ENCODE results near the gene ZSCAN10.
"Not testable (repeated sequence)": the region's sequence is repeated elsewhere in the genome, so short reads cannot be mapped to it uniquely, and the experiment has no call there.

Gene ZSCAN10

DNA sequence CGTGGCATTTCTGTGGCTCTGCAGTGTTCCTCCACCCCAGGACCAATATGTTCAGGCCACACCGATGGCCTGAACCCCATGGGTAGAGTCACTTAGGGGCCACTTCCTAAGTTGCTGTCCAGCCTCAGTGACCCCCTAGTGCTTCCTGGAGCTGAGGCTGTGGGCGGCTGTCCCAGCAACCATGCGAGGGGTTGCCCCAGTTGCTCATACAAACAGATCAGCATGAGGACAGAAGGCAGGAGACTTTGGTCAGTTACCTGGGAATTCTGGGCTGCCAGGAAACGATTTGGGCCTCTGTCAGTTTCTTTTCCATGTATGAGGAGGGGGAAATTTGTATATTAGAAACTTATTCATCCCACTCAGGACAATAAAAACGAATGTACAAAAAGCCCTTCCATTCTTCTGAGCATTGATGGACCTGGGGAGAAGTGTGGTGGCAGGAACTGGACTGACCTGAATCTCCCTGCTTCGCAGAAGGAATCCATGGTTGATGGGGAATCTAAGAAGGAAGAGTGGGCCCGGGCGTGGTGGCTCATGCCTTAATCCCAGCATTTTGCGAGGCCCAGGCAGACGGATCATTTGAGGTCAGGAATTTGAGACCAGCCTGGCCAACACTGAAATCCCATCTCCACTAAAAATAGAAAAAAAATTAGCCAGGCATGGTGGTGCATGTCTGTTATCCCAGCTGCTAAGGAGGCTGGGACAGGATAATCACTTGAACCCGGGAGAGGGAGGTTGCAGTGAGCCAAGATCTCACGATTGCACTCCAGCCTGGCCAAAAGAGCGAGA lies 38.6 kb downstream of the ZSCAN10 start:
- no peak overlapping the region for H3K4me3 ChIP-seq (ENCODE audit: low read length)
- TF ChIP-seq ZNF274 (IDR thresholded peaks at IDR 0.05; ENCODE audit: low read depth, low read length) = no peak

DNA sequence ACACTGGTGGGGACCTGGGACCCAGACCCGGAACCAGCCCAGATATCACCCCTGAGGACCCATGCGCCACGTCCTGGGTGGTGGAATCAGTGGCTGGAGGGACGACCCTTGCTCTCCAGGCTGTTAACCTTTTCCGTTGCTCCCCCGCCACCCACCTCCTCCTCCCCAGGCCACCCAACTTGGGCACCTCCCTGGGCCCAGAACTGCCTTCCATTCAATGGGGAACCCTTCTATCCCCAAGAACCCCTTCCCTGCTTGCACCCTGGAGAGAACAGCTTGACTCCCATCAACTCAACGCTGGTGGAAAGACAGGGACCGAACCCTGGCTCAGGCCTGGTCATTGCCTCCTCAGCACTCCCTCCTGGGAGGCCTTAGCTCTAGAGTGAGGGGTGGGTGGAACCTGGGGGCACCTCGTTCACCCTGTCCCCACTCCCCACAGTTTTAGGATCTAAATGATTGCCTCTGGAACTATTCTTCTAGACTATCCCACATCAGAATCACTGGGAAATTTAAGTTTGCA lies 39.3 kb downstream of the ZSCAN10 start:
- H3K4me3 ChIP-seq (ENCODE audit: low read length) = peak overlapping the region; percentile 49; the same call in 1 of the 2 replicates
- no peak for TF ChIP-seq ZNF274 (IDR thresholded peaks at IDR 0.05; ENCODE audit: low read depth, low read length)

DNA sequence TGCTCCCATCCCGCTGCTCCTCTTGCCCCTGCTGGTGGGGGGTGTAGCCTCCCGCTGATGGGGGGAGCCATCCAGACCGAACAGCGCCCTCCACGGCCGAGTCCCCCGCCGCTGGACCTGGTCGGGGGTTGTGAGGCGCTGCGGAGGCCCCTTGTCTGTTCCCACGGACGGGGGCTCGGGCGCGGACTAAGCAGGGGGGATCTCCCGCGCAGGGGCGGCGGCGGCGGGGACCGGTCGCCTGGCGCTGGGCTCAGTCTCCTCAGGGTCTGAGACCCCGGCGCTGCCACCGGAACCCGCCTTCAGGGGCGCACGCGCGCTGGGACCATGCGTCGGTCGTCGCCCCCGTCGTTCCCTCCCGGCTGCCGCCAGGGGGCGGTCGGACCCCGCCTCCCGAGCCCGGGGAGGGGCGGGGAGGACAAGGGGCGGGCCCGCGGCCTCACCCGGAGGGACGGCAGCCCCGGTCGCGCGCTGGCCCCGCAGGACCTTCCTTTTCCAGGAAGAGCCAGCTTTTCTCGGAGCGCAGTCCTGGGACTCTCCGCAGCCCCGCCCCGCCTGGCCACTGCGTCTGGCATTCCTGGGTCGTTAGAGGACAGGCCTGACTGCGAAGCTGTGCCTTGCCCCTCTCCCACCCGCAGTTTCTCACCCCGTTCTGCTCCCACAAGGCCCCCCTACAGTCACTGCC lies 39.9 kb downstream of the ZSCAN10 start:
- H3K4me3 ChIP-seq (ENCODE audit: low read length) = peak overlapping the region; percentile 94
- no peak for TF ChIP-seq ZNF274 (IDR thresholded peaks at IDR 0.05; ENCODE audit: low read depth, low read length)

- no peak for TF ChIP-seq ZNF274 (IDR thresholded peaks at IDR 0.05; ENCODE audit: low read depth, low read length)
- peak overlapping the region; percentile 94 for H3K4me3 ChIP-seq (ENCODE audit: low read length)
These were observed 40.7 kb downstream of the ZSCAN10 start for GRCh38 chr16:3058139-3059030.

GRCh38 chr16:3057181-3058138 lies 41.6 kb downstream of the ZSCAN10 start:
- no peak overlapping the region; the same call in 1 of the 2 replicates for H3K4me3 ChIP-seq (ENCODE audit: low read length)
- TF ChIP-seq ZNF274 (IDR thresholded peaks at IDR 0.05; ENCODE audit: low read depth, low read length) = no peak

DNA sequence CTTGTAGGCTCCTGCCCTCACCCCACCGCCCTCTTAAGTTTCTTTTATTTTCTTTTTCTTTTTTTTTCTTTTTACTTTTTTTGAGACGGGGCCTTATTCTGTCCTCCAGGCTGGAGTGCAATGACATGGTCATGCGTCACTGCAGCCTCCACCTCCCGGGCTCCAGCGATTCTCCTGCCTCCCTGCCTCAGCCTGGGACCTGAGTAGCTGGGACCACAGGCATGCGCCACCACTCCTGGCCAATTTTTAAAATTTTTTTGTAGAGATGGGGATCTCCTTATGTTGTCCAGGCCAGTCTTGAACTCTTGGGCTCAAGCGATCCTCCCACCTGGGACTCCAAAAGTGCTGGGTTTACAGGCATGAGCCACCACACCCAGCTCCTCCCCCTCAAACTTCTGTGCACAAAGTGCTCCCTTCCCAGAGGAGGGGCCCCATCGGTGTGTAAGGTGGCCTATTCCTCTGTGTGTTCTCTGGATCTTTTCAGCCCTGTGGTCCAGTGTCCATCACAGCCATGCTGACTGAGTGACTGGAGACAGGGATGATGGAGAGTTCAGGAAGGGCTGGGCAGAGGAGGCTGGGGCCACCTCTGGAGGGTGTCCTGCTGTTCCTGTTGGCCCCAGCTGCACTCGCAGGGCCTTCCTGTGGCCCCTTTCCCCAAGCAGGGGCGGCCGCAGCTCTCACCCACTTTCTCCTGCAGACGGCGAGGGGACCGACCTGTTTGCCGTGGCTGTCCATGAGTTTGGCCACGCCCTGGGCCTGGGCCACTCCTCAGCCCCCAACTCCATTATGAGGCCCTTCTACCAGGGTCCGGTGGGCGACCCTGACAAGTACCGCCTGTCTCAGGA lies 42.5 kb downstream of the ZSCAN10 start:
- H3K4me3 ChIP-seq (ENCODE audit: low read length) = no peak overlapping the region
- TF ChIP-seq ZNF274 (IDR thresholded peaks at IDR 0.05; ENCODE audit: low read depth, low read length) = no peak

DNA sequence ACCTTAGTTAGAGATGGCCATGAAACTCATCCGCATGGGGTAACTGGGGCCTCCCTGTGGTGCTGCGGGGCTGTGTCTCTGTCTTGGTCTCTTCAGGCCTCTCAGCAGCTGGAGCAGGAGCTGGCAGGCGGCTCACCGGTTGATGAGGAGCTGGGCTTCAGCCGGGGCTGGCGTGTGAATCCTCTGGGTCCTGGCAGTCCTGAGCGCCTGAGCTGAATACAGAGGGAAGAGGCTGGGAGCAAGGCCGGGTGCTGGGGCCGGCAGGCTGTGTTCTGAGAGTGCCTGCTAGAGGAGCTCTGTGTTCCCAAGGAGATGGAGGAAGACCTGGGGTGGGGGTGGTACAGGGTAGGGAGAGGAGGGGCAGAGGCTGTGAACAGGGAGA lies 43.4 kb downstream of the ZSCAN10 start:
- H3K4me3 ChIP-seq (ENCODE audit: low read length) = not testable (repeated sequence)

DNA sequence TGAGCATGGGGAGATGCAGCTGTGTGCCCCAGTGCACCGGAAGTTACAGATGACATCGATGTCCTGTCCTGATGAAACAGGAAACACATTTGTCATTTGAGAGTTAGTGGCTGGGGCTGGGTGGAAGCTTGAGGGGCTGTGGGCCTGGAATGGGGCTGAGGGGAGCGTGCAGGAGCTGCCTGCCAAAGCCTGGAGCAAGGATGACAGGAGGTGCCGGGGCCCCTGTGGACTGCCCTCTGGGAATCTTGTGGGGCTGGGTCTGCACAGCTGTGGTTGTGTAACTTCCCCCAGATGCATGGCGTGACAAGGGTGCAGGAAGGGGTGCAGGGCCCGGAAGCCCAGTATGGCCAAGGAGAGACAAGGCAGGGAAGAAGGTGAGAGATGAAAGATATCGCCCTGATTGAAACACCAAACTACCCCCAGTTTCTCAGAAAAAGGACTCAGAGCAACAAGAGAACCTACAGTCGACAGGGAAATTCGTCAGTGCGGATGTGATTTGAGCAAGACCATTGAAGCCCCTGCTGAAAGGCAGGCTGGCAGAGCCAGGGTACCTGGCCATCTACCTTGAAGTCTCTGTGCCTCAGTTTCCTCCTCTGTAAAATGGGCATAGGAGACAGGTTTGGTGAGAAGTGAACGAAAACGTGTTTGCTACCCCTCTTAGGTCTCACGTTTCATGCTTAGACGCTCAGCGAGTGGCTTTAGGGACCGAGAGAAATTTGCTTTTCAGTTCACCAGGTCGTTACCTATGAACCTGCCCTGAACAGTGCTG lies 43.9 kb downstream of the ZSCAN10 start:
- H3K4me3 ChIP-seq (ENCODE audit: low read length) = no peak overlapping the region
- no peak for TF ChIP-seq ZNF274 (IDR thresholded peaks at IDR 0.05; ENCODE audit: low read depth, low read length)

DNA sequence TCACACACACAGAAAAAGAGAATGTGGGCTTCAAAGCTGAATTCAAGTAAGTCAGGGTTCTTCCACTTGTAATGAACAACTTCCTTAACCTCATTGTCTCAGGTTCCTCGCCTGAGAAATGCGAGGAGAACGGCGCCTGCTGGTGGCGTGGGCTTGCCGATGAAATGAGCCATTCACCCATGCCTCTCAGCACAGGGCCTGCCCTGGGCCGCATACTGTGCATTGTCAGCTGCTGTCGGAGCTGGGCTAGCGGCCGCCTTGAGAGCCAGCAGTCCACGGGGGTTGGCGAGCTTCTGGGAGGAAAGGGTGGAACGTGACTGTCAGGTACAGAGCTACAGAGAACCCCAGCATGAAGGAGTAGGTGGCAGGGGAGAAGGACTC lies 45.8 kb downstream of the ZSCAN10 start:
- H3K4me3 ChIP-seq (ENCODE audit: low read length) = not testable (repeated sequence)

- not testable (repeated sequence) for H3K4me3 ChIP-seq (ENCODE audit: low read length)
These were observed 46.3 kb downstream of the ZSCAN10 start for GRCh38 chr16:3052571-3053329.

- no peak overlapping the region for H3K4me3 ChIP-seq (ENCODE audit: low read length)
- TF ChIP-seq ZNF274 (IDR thresholded peaks at IDR 0.05; ENCODE audit: low read depth, low read length) = no peak
These were observed 47.6 kb downstream of the ZSCAN10 start for GRCh38 chr16:3051494-3051893.
